Keratinocyte (primary cell): Measurements from ENCODE around the gene GABRB1. TPM values are rescaled to one million over a fixed set of nuclear protein-coding genes. Genes with fewer than 3 reads are reported as not detected.

ENCODE experiments used
- DNase-seq: peaks from one replicate; pipeline ENCODE4 v3.0.0-alpha.2; 2011; ENCODE audit warnings: low read depth, missing footprints, low spot score
- FAIRE-seq: peaks from 2 replicates; lab custom pipeline; 2011; peaks lifted over from hg19 to GRCh38; lab: Jason Lieb, UNC
- H2AFZ ChIP-seq: 2 replicates; pipeline ENCODE4 v1.6.0; 2012; ENCODE audit warnings: low read length, control low read depth, inconsistent platforms; ENCODE audit not compliant: control insufficient read depth
- H3K27ac ChIP-seq: 2 replicates; pipeline ENCODE4 v1.5.1; 2011; ENCODE audit warnings: low read length; ENCODE audit not compliant: control insufficient read depth, insufficient read depth
- H3K27me3 ChIP-seq: 3 replicates; pipeline ENCODE4 v1.6.0; 2011; ENCODE audit warnings: low read length; ENCODE audit not compliant: control insufficient read depth, insufficient read depth; ENCODE audit errors: extremely low read depth
- H3K36me3 ChIP-seq, 2 experiments: 2 replicates in 1 of 2; 3 replicates in 1 of 2; pipeline ENCODE4 v1.5.1; 2011; ENCODE audit warnings: low read length in 2 of 2, mild to moderate bottlenecking in 1 of 2; ENCODE audit not compliant: control insufficient read depth in 2 of 2, insufficient read depth in 2 of 2; ENCODE audit errors: extremely low read depth in 1 of 2
- H3K4me1 ChIP-seq: 3 replicates; pipeline ENCODE4 v1.5.1; 2011; ENCODE audit warnings: low read length; ENCODE audit not compliant: control insufficient read depth, insufficient read depth; ENCODE audit errors: extremely low read depth
- H3K4me2 ChIP-seq: 3 replicates; pipeline ENCODE4 v1.6.0; 2011; ENCODE audit warnings: low read depth, low read length; ENCODE audit not compliant: control insufficient read depth, insufficient read depth; ENCODE audit errors: extremely low read depth
- H3K4me3 ChIP-seq, 3 experiments: fragments of 200-600 bp in 1 of 3; sonication (generic) in 1 of 3; 2 replicates in 2 of 3; 3 replicates in 1 of 3; pipeline ENCODE4 v1.5.1; 2011 to 2016; ENCODE audit warnings: low read length in 3 of 3, mild to moderate bottlenecking in 3 of 3, control low read depth in 2 of 3, inconsistent platforms in 1 of 3, low read depth in 1 of 3, mixed read lengths in 1 of 3, mixed run types in 1 of 3, moderate library complexity in 1 of 3; ENCODE audit not compliant: control insufficient read depth in 2 of 3, insufficient read depth in 2 of 3; ENCODE audit errors: extremely low read depth in 1 of 3
- H3K79me2 ChIP-seq: 2 replicates; pipeline ENCODE4 v1.6.0; 2012; ENCODE audit warnings: low read length; ENCODE audit not compliant: control insufficient read depth, insufficient read depth
- H3K9ac ChIP-seq: 3 replicates; pipeline ENCODE4 v1.6.0; 2011; ENCODE audit warnings: low read length; ENCODE audit not compliant: control insufficient read depth, insufficient read depth; ENCODE audit errors: extremely low read depth
- H3K9me1 ChIP-seq: 3 replicates; pipeline ENCODE4 v1.6.0; 2011; ENCODE audit warnings: low read length; ENCODE audit not compliant: control insufficient read depth, insufficient read depth; ENCODE audit errors: extremely low read depth
- H3K9me3 ChIP-seq: 2 replicates; pipeline ENCODE4 v1.5.1; 2012; ENCODE audit warnings: low read depth, low read length; ENCODE audit not compliant: control insufficient read depth
- H4K20me1 ChIP-seq: 3 replicates; pipeline ENCODE4 v1.6.0; 2011; ENCODE audit warnings: low read length; ENCODE audit not compliant: control insufficient read depth, insufficient read depth; ENCODE audit errors: extremely low read depth
- EZH2 ChIP-seq: IDR thresholded peaks from one replicate; pipeline ENCODE4 v1.6.1; 2012; ENCODE audit warnings: inconsistent platforms, mild to moderate bottlenecking, low read length, moderate library complexity
- dilution Hi-C: fragments of 300-500 bp; cut with MboI; formaldehyde crosslinking; loops from one replicate; pipeline ENCODE4 v1.7.0; 2020; ENCODE audit warnings: low sequenced_read_pairs; ENCODE audit not compliant: extremely low pct_ligation_motif_present
- polyA plus RNA-seq, 5 experiments: library from polyadenylated mRNA; depleted of rRNA in 3 of 5; stranded (reverse) in 3 of 5; stranded (forward) in 1 of 5; unstranded in 1 of 5; fragments of >200 nt; gene quantifications; 1 replicate in 1 of 5; 2 replicates in 3 of 5; 3 replicates in 1 of 5; pipeline versions ENCODE4 v1.2.1 to v1.2.3, GENCODE V29; 2011 to 2012; ENCODE audit warnings: missing spikeins in 2 of 5, low read depth in 1 of 5, low replicate concordance in 1 of 5
- TF ChIP-seq, protein P1 (sequence below), 3 experiments: IDR thresholded peaks in 1 of 3; conservative IDR thresholded peaks in 1 of 3; optimal IDR thresholded peaks in 1 of 3; 2 replicates in 2 of 3; 3 replicates in 1 of 3; pipeline versions ENCODE3 to v1.5.1; 2011; ENCODE audit warnings: low read length in 3 of 3, mild to moderate bottlenecking in 3 of 3, moderate library complexity in 2 of 3, control low read depth in 1 of 3, inconsistent platforms in 1 of 3; ENCODE audit not compliant: insufficient read depth in 2 of 3; ENCODE audit errors: extremely low read depth in 1 of 3

Gene GABRB1
- polyA plus RNA-seq, 1 donor (not counting 4 experiments of a cell fraction or from before 2014, with no cell fraction given), result not detected

GRCh38 chr4:47185761-47186160, 154.4 kb downstream of the GABRB1 start:
- H3K27ac ChIP-seq, result no peak overlapping the region
- no peaks in the 10 kb centered on the region for H3K27me3 ChIP-seq
- H3K9me3 ChIP-seq, result no peaks in the 10 kb centered on the region
- H3K4me2 ChIP-seq, result no peak overlapping the region
- no peak for DNase-seq
- no peak for FAIRE-seq
- no peaks in the 10 kb centered on the region for H4K20me1 ChIP-seq
- TF ChIP-seq, protein P1, sequence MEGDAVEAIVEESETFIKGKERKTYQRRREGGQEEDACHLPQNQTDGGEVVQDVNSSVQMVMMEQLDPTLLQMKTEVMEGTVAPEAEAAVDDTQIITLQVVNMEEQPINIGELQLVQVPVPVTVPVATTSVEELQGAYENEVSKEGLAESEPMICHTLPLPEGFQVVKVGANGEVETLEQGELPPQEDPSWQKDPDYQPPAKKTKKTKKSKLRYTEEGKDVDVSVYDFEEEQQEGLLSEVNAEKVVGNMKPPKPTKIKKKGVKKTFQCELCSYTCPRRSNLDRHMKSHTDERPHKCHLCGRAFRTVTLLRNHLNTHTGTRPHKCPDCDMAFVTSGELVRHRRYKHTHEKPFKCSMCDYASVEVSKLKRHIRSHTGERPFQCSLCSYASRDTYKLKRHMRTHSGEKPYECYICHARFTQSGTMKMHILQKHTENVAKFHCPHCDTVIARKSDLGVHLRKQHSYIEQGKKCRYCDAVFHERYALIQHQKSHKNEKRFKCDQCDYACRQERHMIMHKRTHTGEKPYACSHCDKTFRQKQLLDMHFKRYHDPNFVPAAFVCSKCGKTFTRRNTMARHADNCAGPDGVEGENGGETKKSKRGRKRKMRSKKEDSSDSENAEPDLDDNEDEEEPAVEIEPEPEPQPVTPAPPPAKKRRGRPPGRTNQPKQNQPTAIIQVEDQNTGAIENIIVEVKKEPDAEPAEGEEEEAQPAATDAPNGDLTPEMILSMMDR (optimal IDR thresholded peaks at IDR 0.05 in 1 of 3, IDR thresholded peaks at IDR 0.05 in 1 of 3, conservative IDR thresholded peaks at IDR 0.05 in 1 of 3; ENCODE audit: extremely low read depth in 1 of 3, insufficient read depth in 2 of 3, low read length in 3 of 3), result no peak
- no peak for TF ChIP-seq EZH2
- H3K36me3 ChIP-seq, result no peaks in the 10 kb centered on the region
- no peak overlapping the region for H3K4me3 ChIP-seq
- no peaks in the 10 kb centered on the region for H3K9me1 ChIP-seq
- no peak overlapping the region for H2AFZ ChIP-seq
- H3K4me1 ChIP-seq, result no peaks in the 10 kb centered on the region
- dilution Hi-C loops, result no loop called here
- H3K79me2 ChIP-seq, result no peaks in the 10 kb centered on the region
- no peak overlapping the region for H3K9ac ChIP-seq

- no peak for FAIRE-seq
- dilution Hi-C loops, result no loop called here
Measured at GRCh38 chr4:47187608-47188007, 156.2 kb downstream of the GABRB1 start.

More at GRCh38 chr4:47187608-47188007, 156.2 kb downstream of the GABRB1 start:
- H3K9me3 ChIP-seq, result no peaks in the 10 kb centered on the region
- no peak overlapping the region for H2AFZ ChIP-seq
- no peaks in the 10 kb centered on the region for H4K20me1 ChIP-seq
- TF ChIP-seq EZH2, result no peak
- TF ChIP-seq, protein P1 (optimal IDR thresholded peaks at IDR 0.05 in 1 of 3, IDR thresholded peaks at IDR 0.05 in 1 of 3, conservative IDR thresholded peaks at IDR 0.05 in 1 of 3; ENCODE audit: extremely low read depth in 1 of 3, insufficient read depth in 2 of 3, low read length in 3 of 3), result no peak
- no peaks in the 10 kb centered on the region for H3K4me1 ChIP-seq
- no peaks in the 10 kb centered on the region for H3K9me1 ChIP-seq
- no peak overlapping the region for H3K27ac ChIP-seq
- no peaks in the 10 kb centered on the region for H3K36me3 ChIP-seq
- H3K4me2 ChIP-seq, result no peak overlapping the region
- no peaks in the 10 kb centered on the region for H3K79me2 ChIP-seq
- H3K27me3 ChIP-seq, result no peaks in the 10 kb centered on the region
- no peak overlapping the region for H3K9ac ChIP-seq
- H3K4me3 ChIP-seq, result no peak overlapping the region
- no peak for DNase-seq
